HT1080 (cell line): ENCODE results near the gene PDE4B. TPM values are rescaled to one million over a fixed set of nuclear protein-coding genes. Genes with fewer than 3 reads are reported as not detected.
"Not testable (repeated sequence)": the region's sequence is repeated elsewhere in the genome, so short reads cannot be mapped to it uniquely, and the experiment has no call there.

Experiments used
- DNase-seq: peaks from one replicate; pipeline ENCODE4 v3.0.0-alpha.2; 2015; ENCODE audit warnings: low read depth
- total RNA-seq: library from RNA; depleted of rRNA; stranded (reverse); fragments of >200 nt; shearing (Covaris generic); gene quantifications from 2 replicates; pipeline ENCODE4 v1.2.3, GENCODE V29; 2014

PDE4B gene
- total RNA-seq, 1 experiment from 2014 or later = 7.6 TPM

DNA sequence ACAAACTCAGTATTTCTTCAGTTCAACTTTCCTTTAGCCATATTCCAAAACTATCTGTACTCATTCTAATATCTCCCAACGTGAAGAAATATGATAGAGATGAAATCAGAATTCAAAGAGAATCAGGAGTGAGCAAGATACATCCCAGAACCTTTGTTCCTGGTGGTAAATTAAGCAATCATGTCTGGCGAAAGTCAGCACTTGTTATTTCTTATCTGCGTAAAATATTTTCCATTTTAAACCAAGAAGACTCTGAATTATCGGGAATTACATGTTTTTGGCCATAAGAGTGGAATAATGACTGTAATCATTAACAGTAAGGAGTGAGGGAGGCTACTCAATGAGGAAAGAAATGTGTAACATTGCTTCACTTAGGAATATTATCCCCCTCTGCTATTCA lies 253.7 kb downstream of the PDE4B start:
- DNase-seq = no peak

DNA sequence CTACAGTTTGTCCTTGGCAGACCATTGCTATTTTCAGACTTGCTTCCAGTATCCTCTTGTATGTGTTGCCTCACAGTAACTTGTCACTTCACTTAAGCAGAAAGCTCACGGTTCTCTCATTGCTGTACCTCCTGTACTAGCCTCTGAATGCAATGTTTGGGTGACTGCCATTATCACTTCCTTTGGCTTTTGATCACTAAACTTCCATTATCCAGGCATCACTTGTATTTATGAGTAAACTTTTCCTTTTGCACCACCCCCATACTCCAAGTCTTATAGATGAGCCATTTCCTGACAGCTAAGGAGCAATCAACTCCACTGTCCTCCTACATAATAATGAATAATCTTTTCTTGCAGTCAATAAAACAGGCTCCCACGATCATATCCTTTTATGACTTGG lies 255.3 kb downstream of the PDE4B start:
- DNase-seq = peak; percentile 48

DNA sequence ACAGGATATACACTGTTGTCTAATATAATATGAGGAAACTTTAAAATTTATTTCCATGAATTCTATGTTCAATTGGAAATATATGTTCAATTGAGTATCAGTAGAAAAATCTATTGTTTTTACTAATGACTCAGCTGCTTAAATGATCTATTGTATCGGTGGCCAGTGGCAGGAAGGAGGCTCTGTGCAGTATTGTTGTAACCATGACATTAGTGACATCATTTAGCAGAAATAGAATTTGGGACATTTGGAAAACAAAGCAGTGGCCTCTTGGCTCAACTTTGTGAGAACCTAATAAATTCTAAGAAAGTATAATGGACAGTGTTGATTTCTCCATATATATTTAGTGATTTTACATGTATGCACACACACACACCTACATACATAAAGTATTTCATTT lies 257.4 kb downstream of the PDE4B start:
- no peak for DNase-seq

DNA sequence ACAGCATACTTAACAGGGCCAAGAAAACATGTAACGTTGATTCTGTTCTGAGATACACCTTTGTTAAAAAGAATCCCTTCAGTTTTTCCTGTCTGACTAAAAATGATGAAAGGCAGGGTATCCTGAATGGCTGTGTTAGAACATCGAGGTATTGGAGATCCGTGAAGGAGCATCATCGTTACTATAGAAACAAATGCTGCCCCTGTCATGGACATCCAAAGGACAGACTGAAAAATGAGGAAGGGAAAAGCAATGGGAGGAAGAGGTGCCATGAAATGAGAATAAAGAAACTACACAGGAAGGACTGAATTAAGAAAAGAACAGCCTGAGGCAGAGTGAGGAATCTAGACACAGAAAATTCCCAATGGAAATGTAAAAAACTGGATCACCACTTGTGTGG lies 257.9 kb downstream of the PDE4B start:
- no peak for DNase-seq

DNA sequence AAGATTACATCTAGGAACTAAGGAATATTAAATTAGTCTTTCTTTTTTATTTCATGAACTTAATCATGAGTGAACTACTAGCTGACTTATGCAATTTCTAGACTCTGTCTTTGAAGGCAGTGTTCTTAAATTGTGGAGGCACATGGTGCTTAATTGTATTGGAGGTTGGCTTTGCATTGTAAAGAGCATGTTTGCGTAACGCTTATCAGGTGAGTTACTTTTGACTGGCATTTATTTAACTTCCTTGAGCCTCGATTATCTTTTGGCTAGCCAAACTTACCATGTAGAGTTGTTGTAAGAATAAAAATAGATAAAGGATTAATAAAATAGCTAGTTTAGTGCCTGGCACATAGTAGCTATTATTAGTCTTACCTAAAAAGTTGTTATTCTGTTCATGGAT lies 262.4 kb downstream of the PDE4B start:
- DNase-seq = no peak

DNA sequence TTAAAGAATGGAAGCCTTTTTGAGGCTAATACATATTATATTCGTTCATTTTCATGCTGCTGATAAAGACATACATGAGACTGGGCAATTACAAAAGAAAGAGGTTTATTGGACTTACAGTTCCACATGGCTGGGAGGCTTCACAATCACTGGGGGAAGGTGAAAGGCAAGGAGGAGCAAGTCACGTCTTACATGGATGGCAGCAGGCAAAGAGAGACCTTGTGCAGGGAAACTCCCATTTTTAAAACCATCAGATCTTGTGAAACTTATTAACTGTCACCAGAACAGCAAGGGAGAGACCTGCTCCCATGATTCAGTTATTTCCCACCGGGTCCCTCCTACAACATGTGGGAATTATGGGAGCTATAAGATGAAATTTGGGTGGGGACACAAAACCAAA lies 264.8 kb downstream of the PDE4B start:
- DNase-seq = not testable (repeated sequence)

DNA sequence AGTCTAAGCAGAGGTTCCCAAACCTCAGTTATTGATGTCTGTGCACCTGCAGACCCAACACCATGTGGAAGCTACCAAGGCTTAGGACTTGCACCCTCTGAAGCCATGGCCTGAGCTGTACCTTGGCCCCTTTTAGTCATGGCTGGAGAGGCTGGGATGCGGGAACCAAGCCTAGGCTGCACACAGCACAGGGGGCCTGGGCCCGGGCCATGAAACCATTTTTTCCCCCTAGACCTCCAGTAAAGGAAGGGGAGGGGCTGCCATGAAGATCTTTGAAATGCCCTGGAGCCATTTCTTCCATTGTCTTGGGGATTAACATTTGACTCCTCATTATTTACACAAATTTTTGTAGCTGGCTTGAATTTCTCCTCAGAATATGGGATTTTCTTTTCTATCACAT lies 265.9 kb downstream of the PDE4B start:
- DNase-seq = no peak

DNA sequence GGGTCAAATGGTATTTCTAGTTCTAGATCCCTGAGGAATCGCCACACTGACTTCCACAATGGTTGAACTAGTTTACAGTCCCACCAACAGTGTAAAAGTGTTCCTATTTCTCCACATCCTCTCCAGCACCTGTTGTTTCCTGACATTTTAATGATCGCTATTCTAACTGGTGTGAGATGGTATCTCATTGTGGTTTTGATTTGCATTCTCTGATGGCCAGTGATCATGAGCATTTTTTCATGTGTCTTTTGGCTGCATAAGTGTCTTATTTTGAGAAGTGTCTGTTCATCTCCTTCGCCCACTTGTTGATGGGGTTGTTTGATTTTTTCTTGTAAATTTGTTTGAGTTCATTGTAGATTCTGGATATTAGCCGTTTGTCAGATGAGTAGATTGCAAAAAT lies 274.5 kb downstream of the PDE4B start:
- DNase-seq = not testable (repeated sequence)

DNA sequence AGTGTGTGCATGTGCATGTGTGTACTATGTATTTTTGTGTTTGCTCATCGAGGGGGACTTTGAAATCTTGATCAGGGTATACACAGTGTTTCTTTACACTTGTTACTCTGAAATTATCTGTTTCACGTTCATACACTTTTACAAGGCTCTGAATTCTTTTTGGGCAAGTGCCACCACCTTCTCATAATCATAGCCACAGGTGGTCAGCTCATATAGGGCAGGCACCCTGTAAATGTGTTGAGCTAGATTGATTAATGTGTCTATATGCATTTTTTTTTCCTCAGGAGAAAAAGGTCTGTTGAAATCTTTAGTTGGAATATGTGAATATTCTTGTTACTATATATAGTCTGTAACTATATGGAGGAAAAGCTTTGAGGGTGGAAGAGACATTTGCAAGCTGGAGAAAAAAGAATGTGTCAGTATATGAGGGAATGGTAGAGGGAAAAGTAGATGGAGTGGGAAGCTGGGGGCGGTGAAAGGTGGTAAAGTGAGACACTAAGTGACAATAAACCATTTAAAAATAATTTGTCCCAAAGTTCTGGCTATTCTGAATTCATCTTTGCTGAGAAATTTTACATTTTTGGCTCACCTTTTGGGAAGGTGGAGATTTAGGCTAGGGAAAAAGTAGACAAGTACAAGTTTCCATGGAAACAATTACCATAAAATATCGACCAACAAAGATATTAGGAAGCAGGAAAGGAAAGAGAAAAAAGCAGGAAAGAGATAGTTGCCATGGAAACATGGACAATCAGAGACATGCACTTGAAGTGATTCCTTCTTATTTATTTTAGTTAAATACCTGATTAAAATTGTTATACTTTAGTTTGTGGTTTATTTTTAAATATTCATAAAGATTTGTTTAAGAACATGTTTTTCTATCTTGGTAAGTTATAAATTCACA lies 277.5 kb downstream of the PDE4B start:
- no peak for DNase-seq

DNA sequence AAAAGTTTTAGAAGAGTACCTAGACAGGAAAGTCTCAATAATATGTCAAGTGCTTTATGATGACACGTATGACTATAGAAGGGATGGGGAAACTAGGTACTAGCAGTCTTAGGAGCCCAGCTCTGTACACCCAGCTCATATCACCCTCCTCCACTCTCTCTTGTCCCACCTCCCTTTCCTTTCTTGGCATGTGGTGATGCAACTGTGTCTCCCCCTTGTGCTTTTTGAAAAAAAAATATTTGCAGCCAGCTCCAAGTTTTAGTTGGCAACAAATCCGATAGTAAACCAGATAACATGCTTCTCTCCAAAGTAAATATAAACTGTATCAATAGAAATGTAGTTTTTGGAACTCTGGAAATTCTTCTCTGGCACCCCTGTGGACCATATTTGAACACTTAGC lies 280.7 kb downstream of the PDE4B start:
- no peak for DNase-seq

DNA sequence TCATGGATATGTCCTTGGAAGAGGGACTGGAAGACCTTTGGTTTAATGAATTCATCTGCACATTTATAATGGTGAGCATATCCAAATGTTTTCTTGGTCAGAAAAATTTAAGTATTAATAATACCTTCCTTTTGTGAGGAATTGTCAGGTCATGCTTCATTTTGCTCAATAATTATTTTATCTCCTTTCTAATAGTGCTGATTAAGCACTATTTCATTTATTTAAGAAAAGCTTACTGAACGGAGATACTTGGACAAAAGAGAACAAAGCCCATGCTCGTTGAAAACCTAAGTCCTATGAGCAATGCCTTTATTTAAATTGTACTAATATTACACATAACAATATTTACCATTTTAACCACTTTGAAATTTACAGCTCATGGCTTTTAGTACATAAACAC lies 281.5 kb downstream of the PDE4B start:
- DNase-seq = no peak

DNA sequence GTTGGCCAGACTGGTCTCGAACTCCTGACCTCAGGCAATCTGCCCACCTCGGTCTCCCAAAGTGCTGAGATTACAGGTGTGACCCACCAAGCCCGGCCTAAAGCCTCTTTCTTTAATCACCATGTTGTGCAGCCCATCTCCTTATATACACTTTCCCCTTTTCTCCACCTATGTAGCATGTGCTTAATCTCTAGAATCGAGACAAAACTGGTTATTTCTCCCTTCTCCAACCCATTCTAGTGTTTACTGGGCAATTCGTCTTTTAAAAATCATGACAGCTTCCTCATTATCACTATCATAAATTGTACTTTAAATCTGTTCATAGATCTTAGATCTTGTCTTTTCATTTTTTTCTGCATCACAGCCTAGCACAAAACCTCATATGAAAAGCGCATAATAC lies 285.7 kb downstream of the PDE4B start:
- no peak for DNase-seq

DNA sequence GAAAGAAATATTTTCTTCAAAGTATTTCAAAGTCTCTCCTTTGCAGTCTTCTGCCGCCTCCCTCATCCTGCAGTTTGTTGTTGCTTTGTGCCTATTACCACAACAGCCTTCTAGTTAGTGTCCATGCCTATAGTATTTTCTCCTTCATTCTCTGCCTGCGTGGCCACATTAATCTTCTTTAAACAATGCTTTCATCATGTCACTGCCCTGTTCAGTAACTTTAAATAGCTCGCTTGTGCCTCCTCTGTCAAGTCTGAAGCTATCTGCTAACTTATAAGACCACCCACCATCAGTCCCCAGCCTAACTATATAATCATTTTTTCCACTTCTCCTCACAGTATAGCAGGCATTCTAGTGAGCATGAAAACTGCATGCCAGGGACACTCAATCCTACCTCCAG lies 290.3 kb downstream of the PDE4B start:
- DNase-seq = no peak

DNA sequence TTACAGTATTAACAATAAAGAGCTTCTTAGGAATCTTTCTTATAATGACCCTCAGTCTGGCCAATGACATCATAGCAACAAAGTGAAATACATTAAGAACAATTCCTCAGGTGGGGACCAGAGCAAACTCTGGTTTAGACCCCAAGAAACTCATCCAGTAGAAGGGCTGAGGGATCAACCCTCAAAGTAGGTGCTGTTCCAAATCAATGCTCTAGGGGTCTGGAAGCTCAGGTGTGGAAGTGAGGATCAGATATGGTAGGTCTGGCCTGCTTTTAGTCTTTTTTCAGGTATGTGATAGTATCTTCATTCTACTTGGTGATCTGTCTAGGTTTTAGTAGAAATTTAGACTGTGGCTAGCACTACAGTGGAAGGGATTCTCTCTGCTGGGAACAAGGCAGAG lies 291.7 kb downstream of the PDE4B start:
- no peak for DNase-seq

DNA sequence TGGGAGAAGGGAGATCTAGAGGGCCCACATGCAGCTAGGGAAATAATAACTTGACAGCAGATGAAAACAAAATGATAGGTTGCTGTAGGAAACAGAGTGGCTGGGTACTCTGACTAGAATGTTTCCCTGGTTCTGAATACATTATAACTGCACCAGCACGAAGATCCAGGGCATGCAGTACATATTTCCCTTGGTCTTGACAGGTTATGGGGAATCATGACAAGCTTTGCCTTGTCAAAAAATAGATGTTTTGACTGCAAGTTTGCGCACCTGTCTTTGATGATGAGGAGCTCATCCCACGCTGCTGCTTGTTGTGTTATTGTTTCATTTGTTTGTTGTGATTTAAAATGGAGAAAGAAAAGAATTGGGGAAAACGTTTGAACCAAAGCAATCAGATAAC lies 292.9 kb downstream of the PDE4B start:
- DNase-seq = no peak

DNA sequence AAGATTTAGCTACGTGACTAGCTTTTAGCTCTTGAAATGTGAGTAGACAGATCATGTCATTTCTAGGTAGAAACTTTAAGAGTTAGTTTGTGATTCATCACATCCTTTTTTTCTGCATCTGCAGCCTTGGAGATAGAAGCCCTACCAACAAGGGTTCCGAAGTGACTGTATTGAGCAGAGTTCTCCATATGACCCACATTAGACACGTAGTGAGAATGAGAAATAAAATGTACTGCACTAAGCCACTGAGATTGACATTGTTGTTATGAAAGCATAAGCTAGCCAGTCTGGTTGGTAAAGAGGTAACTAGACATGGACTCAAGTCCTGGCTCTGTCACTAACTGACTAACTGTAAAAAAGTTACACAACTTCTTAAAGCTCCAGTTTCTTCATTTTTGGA lies 296.1 kb downstream of the PDE4B start:
- peak; percentile 28 for DNase-seq

DNA sequence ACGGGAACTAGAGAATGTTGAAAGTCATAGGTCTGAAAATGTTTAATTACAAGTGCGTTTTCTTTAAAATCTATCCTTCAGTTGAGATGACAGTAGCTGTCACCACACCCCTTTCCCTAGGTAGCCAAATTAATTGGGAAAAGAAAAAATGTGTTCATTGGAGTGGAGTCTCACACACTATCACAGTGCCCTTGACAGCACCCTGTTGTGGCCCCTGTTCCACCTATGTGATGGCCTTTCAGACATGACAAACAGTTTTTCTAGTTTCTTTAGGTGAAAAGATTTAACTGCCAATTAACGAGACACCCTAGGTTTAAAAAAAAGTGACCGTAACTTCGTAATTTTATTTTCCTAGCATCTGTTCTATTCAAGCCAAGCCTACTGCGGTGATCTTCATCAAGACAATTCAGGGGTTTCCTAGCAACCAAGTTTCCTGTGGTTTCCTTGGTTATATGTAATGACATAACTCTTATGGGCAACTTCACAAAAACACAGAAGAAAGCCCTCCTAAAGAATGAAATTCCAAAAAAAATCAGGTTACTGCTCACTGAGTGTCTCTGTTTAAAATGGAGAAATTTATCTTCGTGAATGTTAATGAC lies 298.3 kb downstream of the PDE4B start:
- DNase-seq = peak; percentile 29

DNA sequence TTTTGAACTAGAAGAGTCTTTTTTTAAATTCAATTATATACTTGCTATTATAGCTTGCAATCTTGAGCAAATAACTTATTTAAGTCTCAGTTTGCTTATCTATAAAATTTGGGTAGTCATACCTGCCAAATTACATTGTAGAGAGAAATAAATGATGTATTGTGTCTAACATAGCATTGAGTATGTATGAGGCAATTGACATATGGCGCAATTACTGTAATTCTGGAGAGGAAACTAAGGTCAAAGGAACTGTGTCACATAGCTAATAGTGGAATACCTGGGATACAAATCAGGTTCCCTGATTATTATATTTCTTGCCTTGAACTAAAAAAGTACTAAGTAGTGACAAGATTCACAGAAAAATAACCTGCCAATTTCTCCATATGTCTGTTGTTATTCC lies 302.5 kb downstream of the PDE4B start:
- DNase-seq = no peak

DNA sequence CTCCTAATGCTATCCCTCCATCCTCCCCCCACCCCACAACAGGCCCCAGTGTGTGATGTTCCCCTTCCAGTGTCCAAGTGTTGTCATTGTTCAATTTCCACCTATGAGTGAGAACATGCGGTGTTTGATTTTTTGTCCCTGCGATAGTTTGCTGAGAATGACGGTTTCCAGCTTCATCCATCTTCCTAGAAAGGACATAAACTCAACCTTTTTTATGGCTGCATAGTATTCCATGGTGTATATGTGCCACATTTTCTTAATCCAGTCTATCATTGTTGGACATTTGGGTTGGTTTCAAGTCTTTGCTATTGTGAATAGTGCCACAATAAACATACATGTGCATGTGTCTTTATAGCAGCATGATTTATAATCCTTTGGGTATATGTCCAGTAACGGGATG lies 308.3 kb downstream of the PDE4B start:
- not testable (repeated sequence) for DNase-seq

DNA sequence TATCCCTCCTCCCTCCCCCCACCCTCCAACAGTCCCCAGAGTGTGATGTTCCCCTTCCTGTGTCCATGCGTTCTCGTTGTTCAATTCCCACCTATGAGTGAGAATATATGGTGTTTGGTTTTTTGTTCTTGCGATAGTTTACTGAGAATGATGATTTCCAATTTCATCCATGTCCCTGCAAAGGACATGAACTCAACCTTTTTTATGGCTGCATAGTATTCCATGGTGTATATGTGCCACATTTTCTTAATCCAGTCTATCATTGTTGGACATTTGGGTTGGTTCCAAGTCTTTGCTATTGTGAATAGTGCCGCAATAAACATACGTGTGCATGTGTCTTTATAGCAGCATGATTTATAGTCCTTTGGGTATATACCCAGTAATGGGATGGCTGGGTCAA lies 311.4 kb downstream of the PDE4B start:
- DNase-seq = not testable (repeated sequence)

DNA sequence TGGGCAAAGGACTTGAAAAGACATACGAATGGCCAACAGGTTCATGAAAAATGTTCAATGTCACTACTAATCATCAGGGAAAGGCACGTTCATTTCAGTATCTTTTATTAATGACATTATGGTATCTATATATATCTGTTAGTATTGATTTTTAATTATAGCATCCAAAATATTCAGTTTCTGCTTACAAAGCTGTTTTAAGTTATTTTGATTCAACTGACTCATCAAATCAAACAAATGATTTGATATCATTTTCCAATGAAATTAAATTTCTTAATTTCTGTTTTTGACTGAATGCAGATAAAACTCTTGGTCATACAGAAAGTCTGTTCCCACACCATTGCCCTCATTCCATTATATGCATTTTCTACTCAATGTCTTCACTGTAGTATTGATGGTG lies 315.9 kb downstream of the PDE4B start:
- DNase-seq = no peak

DNA sequence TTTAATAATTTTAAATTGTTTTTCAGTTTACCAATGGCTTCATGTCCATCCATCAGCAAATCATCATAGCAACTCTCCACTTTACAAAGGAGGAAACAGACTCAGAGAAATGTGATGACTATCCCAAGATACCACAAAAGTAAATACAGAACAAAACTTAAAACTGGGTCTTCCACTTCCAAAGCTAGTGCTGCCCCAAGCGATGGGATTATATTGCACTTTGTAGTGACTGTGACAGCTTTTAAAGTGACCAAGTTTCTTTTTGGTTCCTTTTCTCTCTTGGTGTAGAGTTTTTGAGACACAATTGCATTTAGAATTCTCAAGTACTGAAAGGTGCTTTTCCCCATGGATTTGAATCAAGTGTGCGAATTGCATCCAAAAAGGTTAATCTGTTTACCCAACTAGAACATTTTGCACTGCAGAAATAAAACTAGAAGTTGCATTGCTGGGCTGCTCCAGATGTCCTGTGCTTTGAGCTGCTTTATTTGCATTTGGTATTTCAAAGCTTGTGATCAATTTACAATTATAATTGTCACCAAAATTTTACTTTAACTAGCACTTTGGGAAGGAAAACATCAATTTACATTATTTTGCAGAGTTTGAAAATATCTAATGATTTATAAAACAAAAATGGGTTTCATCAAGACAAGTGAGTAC lies 320.2 kb downstream of the PDE4B start:
- no peak for DNase-seq

DNA sequence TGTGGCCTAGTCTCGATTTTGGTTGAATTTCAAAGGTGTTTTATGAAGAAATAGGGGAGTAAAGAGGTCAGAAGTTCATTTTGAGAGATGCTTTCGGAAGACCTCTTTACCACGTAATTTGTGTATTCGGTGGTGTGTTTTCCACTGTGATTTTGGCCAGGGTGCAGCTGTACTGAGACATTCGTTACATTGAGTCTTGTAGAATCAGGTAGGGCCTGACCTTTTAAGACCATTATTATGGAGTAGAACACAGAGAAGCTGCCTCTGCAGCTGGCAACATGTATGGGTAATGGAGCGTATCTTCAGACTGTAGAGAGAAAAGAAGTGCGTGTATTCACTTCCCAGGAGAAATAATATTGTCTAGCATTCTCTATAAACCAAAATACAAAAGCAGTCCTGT lies 326.5 kb downstream of the PDE4B start:
- DNase-seq = no peak
